Stomach (tissue), 9 donors: ENCODE results near the gene ATXN1. TPM values are rescaled to one million over a fixed set of nuclear protein-coding genes. Genes with fewer than 3 reads are reported as not detected.

Experiments
- DNase-seq, 2 donors: peaks; one replicate each; pipeline versions ENCODE4 v3.0.0 to v3.0.0-alpha.2; 2013 to 2019
- H3K27ac ChIP-seq, 5 donors: fragments of 200-600 bp in 4 of 5; sonication (generic) in 4 of 5; one replicate each; pipeline ENCODE4 v1.5.1; 2013 to 2019; ENCODE audit warnings: mild to moderate bottlenecking in 1 of 5, moderate library complexity in 1 of 5
- H3K27me3 ChIP-seq, 3 donors: fragments of 200-600 bp; sonication (generic); one replicate each; pipeline ENCODE4 v1.5.1; 2017 to 2019; ENCODE audit warnings: mixed run types in 1 of 3
- H3K36me3 ChIP-seq, 4 donors: fragments of 200-600 bp; sonication (generic); 1 replicate in 3 of 4; 2 replicates in 1 of 4; pipeline ENCODE4 v1.5.1; 2016 to 2019
- H3K4me1 ChIP-seq, 4 donors: fragments of 200-600 bp; sonication (generic); one replicate each; pipeline ENCODE4 v1.5.1; 2016 to 2019
- H3K4me3 ChIP-seq, 4 donors: fragments of 200-600 bp; sonication (generic) in 3 of 4; one replicate each; pipeline ENCODE4 v1.5.1; 2016 to 2019; ENCODE audit warnings: mild to moderate bottlenecking in 1 of 4
- H3K9me3 ChIP-seq, 4 donors: fragments of 200-600 bp; sonication (generic); one replicate each; pipeline ENCODE4 v1.5.1; 2016 to 2019
- EP300 ChIP-seq: sonication (generic); formaldehyde crosslinking; IDR thresholded peaks from one replicate; pipeline ENCODE4 v1.6.1; 2017; ENCODE audit warnings: antibody characterized with exemption
- POLR2A ChIP-seq, 4 donors: fragments of 450-650 bp; IDR thresholded peaks; one replicate each; pipeline ENCODE4 v1.6.1; 2016; ENCODE audit warnings: antibody characterized with exemption in 4 of 4, control low read depth in 2 of 4, mild to moderate bottlenecking in 1 of 4, moderate library complexity in 1 of 4
- POLR2AphosphoS5 ChIP-seq, 3 donors: sonication (generic); formaldehyde crosslinking; IDR thresholded peaks; one replicate each; pipeline ENCODE4 v1.6.1; 2016; ENCODE audit warnings: antibody characterized with exemption in 3 of 3
- WGBS, 5 donors: extraction: QIAGEN DNeasy Blood & Tissue Kit in 3 of 5; methylation state at CpG; one replicate each; pipeline versions ENCODE4 v1.1.5 to v1.1.7; 2013 to 2018; 5-methylcytosine and 5-hydroxymethylcytosine counted together
- intact Hi-C: fragments of 100-400 bp; cut with DNase I; formaldehyde crosslinking; loops from one replicate; pipeline ENCODE4 v1.15.1; 2023; ENCODE audit warnings: low total_unique reads
- polyA plus RNA-seq, 3 donors: library from polyadenylated mRNA; stranded (reverse); fragments of 200-250 nt; gene quantifications; one replicate each; pipeline ENCODE4 v1.2.3, GENCODE V29; 2013
- total RNA-seq, 5 donors: library from RNA; depleted of rRNA; stranded (reverse); fragments of >200 nt; gene quantifications; one replicate each; pipeline versions ENCODE4 v1.1.0 to v1.2.3, GENCODE V29; 2014 to 2016
- TF ChIP-seq, protein P1 (sequence below), 7 experiments: fragments of 450-650 bp in 4 of 7; fragments of 200-600 bp in 3 of 7; sonication (generic) in 3 of 7; IDR thresholded peaks; one replicate each; pipeline ENCODE4 v1.5.1; 2016 to 2019; ENCODE audit warnings: antibody characterized with exemption in 7 of 7, control low read depth in 2 of 7, mild to moderate bottlenecking in 1 of 7
- donor health status: healthy with polysubstance abuse.
- donor health status: Bipolar disorder and iron deficiency.
- donor health status: healthy.

Gene ATXN1
- total and polyA plus RNA-seq, 8 donors: 5.2 to 106 (median 39.0) TPM

DNA sequence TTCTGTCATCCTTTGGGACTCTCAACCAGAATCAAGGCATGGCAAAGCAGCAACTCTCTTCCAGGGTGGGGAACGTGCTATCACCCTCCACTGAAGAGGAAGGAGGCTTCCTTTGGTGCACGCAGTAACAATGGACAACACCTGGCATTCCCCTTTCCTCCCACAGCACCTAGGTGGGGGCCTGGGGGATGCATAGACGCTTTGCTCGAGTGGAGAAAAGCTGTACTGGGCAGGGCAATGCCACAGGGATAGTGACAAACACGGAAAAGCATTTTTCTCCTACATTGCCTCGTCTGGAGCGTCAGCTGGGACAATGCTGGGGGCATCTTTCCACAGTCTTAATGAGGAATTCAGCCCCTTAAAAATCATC is 439.9 kb downstream of the ATXN1 start:
- no peaks in the 10 kb centered on the region for H3K27me3 ChIP-seq
- H3K4me3 ChIP-seq: no peak overlapping the region
- intact Hi-C loops: no loop called here
- H3K4me1 ChIP-seq: peaks cover 19 to 70% (median 43%) of the 10 kb centered on the region in 4 donors
- TF ChIP-seq POLR2AphosphoS5 (IDR thresholded peaks at IDR 0.05) (no peak), EP300 (no peak), POLR2A (IDR thresholded peaks at IDR 0.05) (no peak)
- TF ChIP-seq, protein P1, sequence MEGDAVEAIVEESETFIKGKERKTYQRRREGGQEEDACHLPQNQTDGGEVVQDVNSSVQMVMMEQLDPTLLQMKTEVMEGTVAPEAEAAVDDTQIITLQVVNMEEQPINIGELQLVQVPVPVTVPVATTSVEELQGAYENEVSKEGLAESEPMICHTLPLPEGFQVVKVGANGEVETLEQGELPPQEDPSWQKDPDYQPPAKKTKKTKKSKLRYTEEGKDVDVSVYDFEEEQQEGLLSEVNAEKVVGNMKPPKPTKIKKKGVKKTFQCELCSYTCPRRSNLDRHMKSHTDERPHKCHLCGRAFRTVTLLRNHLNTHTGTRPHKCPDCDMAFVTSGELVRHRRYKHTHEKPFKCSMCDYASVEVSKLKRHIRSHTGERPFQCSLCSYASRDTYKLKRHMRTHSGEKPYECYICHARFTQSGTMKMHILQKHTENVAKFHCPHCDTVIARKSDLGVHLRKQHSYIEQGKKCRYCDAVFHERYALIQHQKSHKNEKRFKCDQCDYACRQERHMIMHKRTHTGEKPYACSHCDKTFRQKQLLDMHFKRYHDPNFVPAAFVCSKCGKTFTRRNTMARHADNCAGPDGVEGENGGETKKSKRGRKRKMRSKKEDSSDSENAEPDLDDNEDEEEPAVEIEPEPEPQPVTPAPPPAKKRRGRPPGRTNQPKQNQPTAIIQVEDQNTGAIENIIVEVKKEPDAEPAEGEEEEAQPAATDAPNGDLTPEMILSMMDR (IDR thresholded peaks at IDR 0.05): no peak
- no peaks in the 10 kb centered on the region for H3K9me3 ChIP-seq
- H3K36me3 ChIP-seq: peaks cover 4 to 16% (median 9%) of the 10 kb centered on the region in 4 donors
- H3K27ac ChIP-seq: peak overlapping the region in 4 of 5 donors; percentile 77 to 89 (median 84)
- no peak for DNase-seq
- 88 to 95% (median 92%) methylated on average over 7 of the region's 7 CpGs for WGBS, 5 donors

DNA sequence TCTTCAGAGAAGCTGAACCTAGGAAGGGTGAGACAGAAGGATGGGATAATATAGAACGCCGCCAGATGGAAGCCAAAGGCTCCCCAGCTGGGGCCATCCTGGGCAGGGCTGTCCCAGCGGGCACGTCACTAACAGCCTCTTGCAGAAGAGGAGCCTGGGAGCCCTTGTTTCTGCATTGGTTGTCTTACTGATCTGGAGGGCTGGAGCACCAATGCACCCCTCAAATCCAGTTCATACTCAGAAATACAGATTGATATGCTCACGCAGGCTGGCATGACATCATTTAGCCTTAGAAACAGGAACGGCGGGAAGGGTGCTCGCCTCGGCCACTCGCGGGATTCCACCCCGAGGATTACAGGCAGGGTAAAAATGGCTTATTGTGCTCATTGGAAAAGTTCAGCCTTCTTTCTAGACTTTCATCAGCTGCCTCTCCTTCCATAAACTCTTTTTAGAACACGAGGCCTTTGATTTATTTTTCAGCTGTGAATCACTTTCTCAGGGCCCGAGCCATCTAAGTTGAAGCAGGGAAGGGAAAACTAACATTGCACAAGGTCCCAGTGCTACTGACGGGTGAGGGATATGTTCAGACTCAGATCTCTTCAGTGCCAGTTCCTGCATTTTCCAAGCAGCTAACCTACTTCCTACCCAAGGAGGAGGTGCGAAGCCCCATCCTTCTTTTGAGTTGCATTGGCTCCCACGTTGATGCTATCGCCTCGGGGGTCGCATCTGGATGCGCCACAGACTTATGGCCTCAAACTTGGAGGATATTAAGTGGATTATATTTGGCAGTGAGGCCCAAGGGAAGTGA is 440.5 kb downstream of the ATXN1 start:
- H3K36me3 ChIP-seq: peaks cover 0 to 10% (median 3%) of the 10 kb centered on the region in 4 donors
- H3K4me1 ChIP-seq: peaks cover 19 to 70% (median 43%) of the 10 kb centered on the region in 4 donors
- no peaks in the 10 kb centered on the region for H3K9me3 ChIP-seq
- WGBS, 5 donors: 77 to 86% (median 84%) methylated on average over 21 of the region's 21 CpGs
- TF ChIP-seq POLR2A (IDR thresholded peaks at IDR 0.05): no peak
- peak in 2 of 3 donors; percentile 37 to 47 for TF ChIP-seq POLR2AphosphoS5 (IDR thresholded peaks at IDR 0.05)
- H3K4me3 ChIP-seq: peak overlapping the region in 3 of 4 donors; percentile 1 to 18 (median 10)
- H3K27me3 ChIP-seq: no peaks in the 10 kb centered on the region
- DNase-seq: no peak
- H3K27ac ChIP-seq: peak overlapping the region; percentile 34 to 89 (median 83)
- intact Hi-C loops: no loop called here

DNA sequence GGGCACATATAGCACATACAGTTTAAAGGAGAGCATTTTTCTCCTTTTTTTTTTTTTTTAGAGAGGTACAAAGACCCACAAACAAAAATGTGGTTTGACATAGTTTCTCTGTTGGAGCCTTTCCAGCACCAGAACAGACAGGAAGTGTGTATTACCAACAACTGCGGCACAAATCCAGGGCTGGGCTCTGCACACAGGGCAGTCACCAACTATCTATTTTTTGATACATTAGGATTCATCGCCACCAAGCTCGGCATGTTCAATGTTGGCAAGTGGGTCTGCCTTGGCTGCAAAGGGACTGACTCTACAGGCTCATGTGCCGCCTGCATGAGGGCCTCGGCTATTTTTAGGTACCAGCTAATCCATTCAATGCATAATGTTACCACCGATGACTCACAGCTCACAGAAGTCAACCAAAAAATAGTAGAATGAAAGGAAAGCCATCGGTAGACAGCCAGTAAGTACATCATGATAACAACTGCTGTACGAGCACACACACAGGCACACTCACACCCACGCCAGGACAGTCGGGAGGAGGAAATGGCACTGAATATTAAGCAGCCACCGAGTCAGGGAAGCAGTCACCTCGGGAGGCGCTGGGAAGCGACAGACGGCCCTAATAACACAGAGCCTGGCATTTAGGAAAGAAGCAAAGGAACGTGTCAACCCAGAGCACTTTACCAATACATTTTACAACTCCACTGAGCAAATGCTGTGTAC is 441.3 kb downstream of the ATXN1 start:
- TF ChIP-seq POLR2AphosphoS5 (IDR thresholded peaks at IDR 0.05) (peak; percentile 35 to 71 (median 65)), EP300 (no peak)
- H3K4me1 ChIP-seq: peaks cover 19 to 70% (median 43%) of the 10 kb centered on the region in 4 donors
- peak; percentile 36 to 89 for DNase-seq
- peak overlapping the region in 3 of 4 donors; percentile 1 to 18 (median 10) for H3K4me3 ChIP-seq
- peak overlapping the region; percentile 9 to 89 (median 83) for H3K27ac ChIP-seq
- 19 to 43% (median 28%) methylated on average over 16 of the region's 16 CpGs for WGBS, 5 donors
- H3K27me3 ChIP-seq: no peaks in the 10 kb centered on the region
- peaks cover 0 to 10% (median 0%) of the 10 kb centered on the region in 4 donors for H3K36me3 ChIP-seq
- no peaks in the 10 kb centered on the region for H3K9me3 ChIP-seq
- intact Hi-C loops: no loop called here

DNA sequence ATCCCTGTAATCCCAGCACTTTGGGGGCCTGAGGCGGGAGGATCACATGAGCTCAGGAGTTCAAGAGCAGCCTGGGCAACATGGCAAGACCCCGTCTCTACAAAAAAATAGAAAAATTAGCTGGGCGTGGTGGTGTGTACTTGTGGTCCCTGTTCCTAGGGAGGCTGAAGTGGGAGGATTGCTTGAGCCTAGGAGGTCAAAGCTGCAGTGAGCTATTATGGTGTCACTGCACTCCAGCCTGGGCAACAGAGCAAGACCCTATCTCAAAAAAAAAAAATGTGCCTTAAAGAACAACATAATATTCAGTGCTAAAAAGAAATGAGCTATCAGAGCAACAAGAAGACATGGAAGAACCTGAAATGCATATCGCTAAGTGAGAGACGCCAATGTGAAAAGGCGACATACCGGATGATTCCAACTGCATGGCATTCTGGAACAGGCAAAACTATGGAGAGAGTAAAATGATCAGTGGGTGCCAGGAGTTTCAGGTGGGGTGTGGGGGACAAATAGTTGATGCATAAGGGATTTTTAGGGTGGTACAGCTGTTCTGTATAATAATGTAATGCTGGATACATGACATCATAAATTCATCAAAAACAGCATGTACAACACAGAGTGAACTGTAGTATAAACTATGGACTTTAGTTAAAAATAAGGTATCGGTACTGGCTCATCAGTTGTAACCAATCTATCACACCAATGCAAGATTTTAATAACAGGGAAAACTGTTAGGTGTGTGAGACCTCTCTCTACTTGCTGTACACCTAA is 442.1 kb downstream of the ATXN1 start:
- H3K36me3 ChIP-seq: peaks cover 0 to 10% (median 0%) of the 10 kb centered on the region in 4 donors
- peaks cover 19 to 67% (median 43%) of the 10 kb centered on the region in 4 donors for H3K4me1 ChIP-seq
- no peaks in the 10 kb centered on the region for H3K9me3 ChIP-seq
- TF ChIP-seq, protein P1 (IDR thresholded peaks at IDR 0.05): no peak
- no peak for TF ChIP-seq EP300
- TF ChIP-seq POLR2AphosphoS5 (IDR thresholded peaks at IDR 0.05): no peak
- no peak for TF ChIP-seq POLR2A (IDR thresholded peaks at IDR 0.05)
- 94 to 97% (median 96%) methylated on average over 8 of the region's 8 CpGs for WGBS, 5 donors
- no peak overlapping the region for H3K4me3 ChIP-seq
- no peak for DNase-seq
- intact Hi-C loops: no loop called here
- H3K27ac ChIP-seq: peak overlapping the region in 4 of 5 donors; percentile 77 to 89 (median 84)
- no peaks in the 10 kb centered on the region for H3K27me3 ChIP-seq

DNA sequence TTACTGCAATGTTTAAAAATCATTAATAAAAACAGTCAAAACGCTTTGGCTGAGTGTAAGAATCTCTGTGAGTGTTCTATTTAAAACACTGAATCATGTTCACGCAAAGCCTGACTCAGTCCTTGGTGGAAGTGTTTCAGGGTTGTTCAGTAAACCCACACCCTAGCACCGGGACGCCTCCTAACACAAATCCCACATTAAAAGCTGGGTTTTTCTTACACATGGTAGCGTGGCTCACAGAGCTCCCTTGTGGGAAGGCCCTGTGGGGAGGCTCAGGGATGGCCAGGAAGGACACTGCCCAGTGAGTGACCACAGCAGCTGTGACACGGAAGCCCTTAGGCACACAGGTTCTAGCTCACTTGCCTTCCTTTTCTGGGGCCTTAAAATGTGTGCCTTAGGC is 442.7 kb downstream of the ATXN1 start:
- 45 to 72% (median 67%) methylated on average over 6 of the region's 6 CpGs for WGBS, 5 donors
- TF ChIP-seq POLR2AphosphoS5 (IDR thresholded peaks at IDR 0.05) (peak in 2 of 3 donors; percentile 39 to 41), POLR2A (IDR thresholded peaks at IDR 0.05) (no peak), EP300 (no peak)
- intact Hi-C loops: no loop called here
- peak in 1 of 2 donors; percentile 50 for DNase-seq
- no peak overlapping the region for H3K4me3 ChIP-seq
- H3K27ac ChIP-seq: peak overlapping the region in 4 of 5 donors; percentile 33 to 89 (median 71)
- peaks cover 0 to 10% (median 0%) of the 10 kb centered on the region in 4 donors for H3K36me3 ChIP-seq
- peaks cover 19 to 63% (median 42%) of the 10 kb centered on the region in 4 donors for H3K4me1 ChIP-seq
- H3K27me3 ChIP-seq: no peaks in the 10 kb centered on the region
- no peaks in the 10 kb centered on the region for H3K9me3 ChIP-seq
